Measurements from ENCODE around the gene TBC1D2. TPM values are rescaled to one million over a fixed set of nuclear protein-coding genes. Genes with fewer than 3 reads are reported as not detected.

TBC1D2 gene
- total RNA-seq, 1 donor from 2014 or later, result 2.3 TPM

- no peaks in the 10 kb centered on the region for H3K9me3 Mint-ChIP-seq (ENCODE audit: unreplicated experiment)
- H3K36me3 Mint-ChIP-seq (ENCODE audit: low read depth, unreplicated experiment), result peaks cover 8% of the 10 kb centered on the region
- DNase-seq (ENCODE audit: low spot score), result no peak
- peaks cover 6% of the 10 kb centered on the region for H3K4me1 Mint-ChIP-seq (ENCODE audit: unreplicated experiment)
- TF ChIP-seq CTCF (IDR thresholded peaks at IDR 0.05; ENCODE audit: unreplicated experiment), result no peak
- no peak overlapping the region for H3K27ac Mint-ChIP-seq (ENCODE audit: unreplicated experiment)
- H3K27me3 Mint-ChIP-seq (ENCODE audit: unreplicated experiment), result peaks cover 6% of the 10 kb centered on the region
- H3K4me3 Mint-ChIP-seq (ENCODE audit: unreplicated experiment), result no peak overlapping the region
Observed at GRCh38 chr9:98226516-98226915, 28.9 kb downstream of the TBC1D2 start.

GRCh38 chr9:98225015-98225442, 30.4 kb downstream of the TBC1D2 start:
- Mint-ChIP-seq H3K36me3 (ENCODE audit: low read depth, unreplicated experiment) (peaks cover 8% of the 10 kb centered on the region), H3K4me3 (ENCODE audit: unreplicated experiment) (no peak overlapping the region), H3K9me3 (ENCODE audit: unreplicated experiment) (no peaks in the 10 kb centered on the region), H3K4me1 (ENCODE audit: unreplicated experiment) (peaks cover 6% of the 10 kb centered on the region), H3K27ac (ENCODE audit: unreplicated experiment) (no peak overlapping the region), H3K27me3 (ENCODE audit: unreplicated experiment) (peaks cover 6% of the 10 kb centered on the region)
- DNase-seq (ENCODE audit: low spot score), result no peak
- TF ChIP-seq CTCF (IDR thresholded peaks at IDR 0.05; ENCODE audit: unreplicated experiment), result no peak

- H3K4me3 Mint-ChIP-seq (ENCODE audit: unreplicated experiment), result no peak overlapping the region
- H3K36me3 Mint-ChIP-seq (ENCODE audit: low read depth, unreplicated experiment), result peaks cover 5% of the 10 kb centered on the region
Observed at GRCh38 chr9:98222885-98223691, 32.4 kb downstream of the TBC1D2 start.

GRCh38 chr9:98220911-98221310, 34.5 kb downstream of the TBC1D2 start:
- H3K27ac Mint-ChIP-seq (ENCODE audit: unreplicated experiment), result no peak overlapping the region
- no peaks in the 10 kb centered on the region for H3K36me3 Mint-ChIP-seq (ENCODE audit: low read depth, unreplicated experiment)
- DNase-seq (ENCODE audit: low spot score), result no peak
- TF ChIP-seq CTCF (IDR thresholded peaks at IDR 0.05; ENCODE audit: unreplicated experiment), result no peak
- H3K27me3 Mint-ChIP-seq (ENCODE audit: unreplicated experiment), result peaks cover 7% of the 10 kb centered on the region
- peaks cover 16% of the 10 kb centered on the region for H3K4me1 Mint-ChIP-seq (ENCODE audit: unreplicated experiment)
- H3K9me3 Mint-ChIP-seq (ENCODE audit: unreplicated experiment), result no peaks in the 10 kb centered on the region
- no peak overlapping the region for H3K4me3 Mint-ChIP-seq (ENCODE audit: unreplicated experiment)

More at GRCh38 chr9:98222885-98223691, 32.4 kb downstream of the TBC1D2 start:
- Mint-ChIP-seq H3K9me3 (ENCODE audit: unreplicated experiment) (no peaks in the 10 kb centered on the region), H3K27ac (ENCODE audit: unreplicated experiment) (no peak overlapping the region), H3K4me1 (ENCODE audit: unreplicated experiment) (peaks cover 16% of the 10 kb centered on the region), H3K27me3 (ENCODE audit: unreplicated experiment) (peaks cover 5% of the 10 kb centered on the region)
- no peak for TF ChIP-seq CTCF (IDR thresholded peaks at IDR 0.05; ENCODE audit: unreplicated experiment)
- DNase-seq (ENCODE audit: low spot score), result no peak

GRCh38 chr9:98219794-98220370, 35.6 kb downstream of the TBC1D2 start:
- Mint-ChIP-seq H3K27ac (ENCODE audit: unreplicated experiment) (no peak overlapping the region), H3K4me3 (ENCODE audit: unreplicated experiment) (no peak overlapping the region), H3K9me3 (ENCODE audit: unreplicated experiment) (no peaks in the 10 kb centered on the region), H3K36me3 (ENCODE audit: low read depth, unreplicated experiment) (no peaks in the 10 kb centered on the region), H3K4me1 (ENCODE audit: unreplicated experiment) (peaks cover 16% of the 10 kb centered on the region), H3K27me3 (ENCODE audit: unreplicated experiment) (peaks cover 7% of the 10 kb centered on the region)
- no peak for TF ChIP-seq CTCF (IDR thresholded peaks at IDR 0.05; ENCODE audit: unreplicated experiment)
- DNase-seq (ENCODE audit: low spot score), result no peak
